K562 (cell line): Measurements from ENCODE around the gene KCNJ14. TPM values are rescaled to one million over a fixed set of nuclear protein-coding genes. Genes with fewer than 3 reads are reported as not detected.

Experiments used
- ATAC-seq: fragments of 200-7000 bp; cut with Tn5 transposase; 3 replicates; pipeline ENCODE4 v1.9.1; 2020; ENCODE audit warnings: moderate library complexity
- BruUV-seq: library from RNA; stranded (reverse); fragments of 400-500 nt; replicated peaks from 2 replicates; lab custom pipeline; 2021; lab: Mats Ljungman, UMichigan
- CTCF ChIA-PET: fragments of 300-600 bp; formaldehyde crosslinking; extraction: SDS; loops from one replicate; lab custom pipeline; 2021; ENCODE audit warnings: low intra/inter-chr PET ratio; lab: Yijun Ruan, JAX
- POLR2A ChIA-PET: fragments of 300-600, 350-650 bp; sonication (Branson Sonifier 250); formaldehyde crosslinking; extraction: SDS; loops from one replicate; lab custom pipeline; 2021; ENCODE audit warnings: antibody characterized with exemption, inconsistent platforms; lab: Yijun Ruan, JAX
- DNase-seq, 4 experiments: peaks; one replicate each; pipeline versions ENCODE4 v3.0.0 to v3.0.0-alpha.2; 2011 to 2018; ENCODE audit warnings: low spot score in 3 of 4, mixed read lengths in 3 of 4; ENCODE audit errors: extremely low read depth in 1 of 4
- FAIRE-seq: peaks from 2 replicates; lab custom pipeline; 2011; peaks lifted over from hg19 to GRCh38; lab: Jason Lieb, UNC
- H2AFZ ChIP-seq: 2 replicates; pipeline ENCODE4 v1.6.0; 2011; ENCODE audit warnings: low read depth, low read length, control low read depth, inconsistent platforms
- H3K27ac ChIP-seq: fragments of 200-600 bp; 3 replicates; pipeline ENCODE4 v1.8.0; 2011; ENCODE audit warnings: low read depth, mild to moderate bottlenecking, control low read depth, inconsistent platforms, low read length, moderate library complexity, mixed read lengths; ENCODE audit errors: extremely low read depth
- H3K27me3 ChIP-seq, 2 experiments: fragments of 300-600 bp in 1 of 2; 2 replicates in 1 of 2; 3 replicates in 1 of 2; pipeline versions ENCODE4 v1.6.0 to v1.8.0; 2011; ENCODE audit warnings: inconsistent platforms in 2 of 2, low read length in 2 of 2, mild to moderate bottlenecking in 1 of 2, mixed read lengths in 1 of 2, moderate library complexity in 1 of 2; ENCODE audit not compliant: control insufficient read depth in 2 of 2, insufficient read depth in 2 of 2
- H3K36me3 ChIP-seq: fragments of 300-600 bp; 3 replicates; pipeline ENCODE4 v1.8.0; 2011; ENCODE audit warnings: mild to moderate bottlenecking, low read length, inconsistent platforms; ENCODE audit not compliant: control insufficient read depth, insufficient read depth
- H3K4me1 ChIP-seq, 2 experiments: fragments of 200-600 bp in 1 of 2; replicated peaks in 1 of 2; 2 replicates in 1 of 2; 3 replicates in 1 of 2; pipeline versions ENCODE4 v1.5.1 to v1.8.0; 2011; ENCODE audit warnings: inconsistent platforms in 2 of 2, low read length in 2 of 2, mild to moderate bottlenecking in 1 of 2, mixed read lengths in 1 of 2, moderate library complexity in 1 of 2; ENCODE audit not compliant: control insufficient read depth in 2 of 2, insufficient read depth in 2 of 2
- H3K4me2 ChIP-seq: 2 replicates; pipeline ENCODE4 v1.6.1; 2011; ENCODE audit warnings: low read length, control low read depth, inconsistent platforms, mixed read lengths; ENCODE audit not compliant: insufficient read depth
- H3K4me3 ChIP-seq: fragments of 200-600 bp; sonication (generic), shearing (Covaris generic); 2 replicates; pipeline ENCODE4 v1.5.1; 2016; ENCODE audit warnings: control low read depth, inconsistent platforms
- H3K79me2 ChIP-seq: fragments of 200-600 bp; 3 replicates; pipeline ENCODE4 v1.8.0; 2011; ENCODE audit warnings: low read length, inconsistent platforms; ENCODE audit not compliant: control insufficient read depth, insufficient read depth
- H3K9ac ChIP-seq, 2 experiments: 2 replicates each; pipeline versions ENCODE4 v1.6.0 to v1.6.1; 2011; ENCODE audit warnings: low read depth in 2 of 2, low read length in 2 of 2, control low read depth in 1 of 2, inconsistent platforms in 1 of 2, mild to moderate bottlenecking in 1 of 2, mixed read lengths in 1 of 2; ENCODE audit not compliant: insufficient read depth in 1 of 2
- H3K9me1 ChIP-seq: one replicate; pipeline ENCODE4 v1.6.0; 2011; ENCODE audit warnings: inconsistent platforms, mild to moderate bottlenecking, low read length, moderate library complexity; ENCODE audit not compliant: control insufficient read depth, insufficient read depth
- H3K9me3 ChIP-seq: replicated peaks from 2 replicates; pipeline ENCODE4 v1.5.1; 2011; ENCODE audit warnings: low read depth, low read length, inconsistent platforms; ENCODE audit not compliant: control insufficient read depth, insufficient read depth
- H4K20me1 ChIP-seq: replicated peaks from 2 replicates; pipeline ENCODE4 v1.6.1; 2011; ENCODE audit warnings: low read length, inconsistent platforms, mixed read lengths; ENCODE audit not compliant: control insufficient read depth, insufficient read depth
- RBM15 ChIP-seq: fragments of 200-400 bp; formaldehyde crosslinking; IDR thresholded peaks from 2 replicates; pipeline ENCODE4 v1.6.1; 2018; ENCODE audit warnings: mild to moderate bottlenecking, low read length, moderate library complexity; ENCODE audit not compliant: insufficient read depth
- SETDB1 ChIP-seq: IDR thresholded peaks from one replicate; pipeline ENCODE4 v1.6.1; 2012; ENCODE audit warnings: low read length, control low read depth, inconsistent platforms
- SUPT5H ChIP-seq: fragments of 450-650 bp; IDR thresholded peaks from 2 replicates; pipeline ENCODE4 v1.6.1; 2016
- ZKSCAN1 ChIP-seq: fragments of 150-350 bp; IDR thresholded peaks from 2 replicates; pipeline ENCODE4 v1.6.1; 2016; ENCODE audit warnings: low read depth, low read length
- ZNF23 ChIP-seq: fragments of 250-450 bp; sonication (Bioruptor Pico); IDR thresholded peaks from 2 replicates; pipeline ENCODE4 v1.4.0; 2020; ENCODE audit warnings: mild to moderate bottlenecking
- ZNF695 ChIP-seq: fragments of 450-650 bp; formaldehyde crosslinking; IDR thresholded peaks from 2 replicates; pipeline ENCODE4 v1.4.0; 2020; ENCODE audit warnings: mild to moderate bottlenecking, moderate library complexity
- ZZZ3 ChIP-seq: fragments of 450-650 bp; IDR thresholded peaks from 2 replicates; pipeline ENCODE4 v1.6.1; 2016; ENCODE audit warnings: antibody characterized with exemption, mild to moderate bottlenecking, moderate library complexity
- WGBS: fragments of 100-300 bp; shearing (Covaris generic); methylation state at CpG from one replicate; pipeline ENCODE4 v1.1.6; 2016; ENCODE audit warnings: low coverage, mixed read lengths; ENCODE audit not compliant: insufficient coverage; ENCODE audit errors: missing lambda C conversion rate; 5-methylcytosine and 5-hydroxymethylcytosine counted together
- in situ Hi-C: fragments of 300-500 bp; cut with MboI; formaldehyde crosslinking; loops from 4 replicates; pipeline ENCODE4 v1.15.0; 2018; ENCODE audit warnings: inconsistent platforms, mixed read lengths
- intact Hi-C: fragments of 100-400 bp; cut with micrococcal nuclease; formaldehyde crosslinking; loops from 2 replicates; pipeline ENCODE4 v1.14.2; 2022
- polyA plus RNA-seq, 8 experiments: library from polyadenylated mRNA; depleted of rRNA in 4 of 8; stranded (reverse) in 5 of 8; unstranded in 3 of 8; fragments of >200 nt; fragmentation: Nextera tagmentation in 2 of 8; fragmentation: Illumina TruSeq in 1 of 8; extraction: Ambion mirVana in 2 of 8; extraction: Trizol in 1 of 8; gene quantifications; 2 replicates each; pipeline versions ENCODE4 v1.2.1 to v1.2.3, GENCODE V29; 2011 to 2014; ENCODE audit warnings: inconsistent platforms in 1 of 8, missing spikeins in 1 of 8
- total RNA-seq, 7 experiments: library from RNA; depleted of rRNA in 6 of 7; stranded (reverse); fragments of >200 nt in 6 of 7; fragmentation: Illumina TruSeq in 2 of 7; extraction: Trizol in 2 of 7; gene quantifications; 2 replicates each; pipeline versions ENCODE4 v1.2.1 to v1.2.3, GENCODE V29; 2011 to 2021; ENCODE audit warnings: low replicate concordance in 1 of 7
- TF ChIP-seq, protein P1 (sequence below), 2 experiments: IDR thresholded peaks in 1 of 2; conservative IDR thresholded peaks in 1 of 2; 2 replicates each; pipeline ENCODE4 v1.6.1; 2016; ENCODE audit warnings: low read depth in 2 of 2, mild to moderate bottlenecking in 1 of 2, missing compliant biosample characterization in 1 of 2, missing genetic modification characterization in 1 of 2, moderate library complexity in 1 of 2
- TF ChIP-seq, protein P2 (sequence below): fragments of 450-650 bp; formaldehyde crosslinking; conservative IDR thresholded peaks from 2 replicates; pipeline ENCODE4 v1.4.0; 2022; ENCODE audit warnings: mild to moderate bottlenecking, missing genetic modification characterization
- TF ChIP-seq, protein P3 (sequence below), 2 experiments: fragments of 450-650 bp; IDR thresholded peaks; 2 replicates each; pipeline ENCODE4 v1.6.1; 2016

Gene KCNJ14
- total and polyA plus RNA-seq, 9 of the 15 experiments (the other 6 are each of a cell fraction or from before 2014, with no cell fraction given) = 0.15 to 1.6 (median 0.49) TPM

DNA sequence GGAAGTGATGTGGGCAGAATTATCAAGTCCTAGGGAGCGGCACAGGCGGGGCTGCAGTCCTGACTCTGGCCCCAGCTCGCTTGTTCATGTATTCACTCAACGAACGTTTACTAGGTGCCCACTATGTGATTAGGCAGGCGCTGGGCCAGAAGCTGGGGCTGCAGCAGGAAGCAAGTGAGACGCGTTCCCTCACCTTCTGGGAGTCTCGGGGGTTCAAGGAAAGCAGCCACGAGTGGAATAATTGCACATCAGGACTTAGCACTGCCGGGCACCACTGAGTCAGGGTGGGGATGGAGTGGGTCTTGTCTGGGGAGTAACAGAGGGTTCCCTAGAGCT lies 58.7 kb downstream of the KCNJ14 start:
- peak overlapping the region in 1 of 2 experiments; percentile 89; a peak in 1 of 4 replicates for H3K9ac ChIP-seq
- POLR2A ChIA-PET = interaction anchor here (0.5 to 1.2 kb wide), 9 partner anchors 16 to 1298 kb away, joined by 3 to 5 read pairs (median 3); no protein-coding TSS in a partner anchor
- ATAC-seq (no peak), FAIRE-seq (no peak), DNase-seq (no peak)
- peaks cover 7 to 19% of the 10 kb centered on the region in 2 experiments; a peak in 3 of 5 replicates for H3K27me3 ChIP-seq
- 35% methylated on average over 11 of the region's 11 CpGs for WGBS
- no peaks in the 10 kb centered on the region for H3K36me3 ChIP-seq
- CTCF ChIA-PET = interaction anchor here (0.6 to 1.4 kb wide), 2 partner anchors 70 to 75 kb away, joined by 3 read pairs; no protein-coding TSS in a partner anchor
- H3K4me2 ChIP-seq = peak overlapping the region; percentile 84
- H3K4me1 ChIP-seq = peaks cover 0 to 38% of the 10 kb centered on the region in 2 experiments; a peak in 3 of 5 replicates
- BruUV-seq = no TSS peak
- in situ Hi-C loops (no loop called here), intact Hi-C loops (no loop called here)
- H4K20me1 ChIP-seq = peaks cover 8% of the 10 kb centered on the region; the same call in 1 of the 2 replicates
- H3K79me2 ChIP-seq = no peaks in the 10 kb centered on the region
- H3K27ac ChIP-seq = no peak overlapping the region
- no peaks in the 10 kb centered on the region for H3K9me3 ChIP-seq
- peak overlapping the region; percentile 61; the same call in 1 of the 2 replicates for H3K4me3 ChIP-seq
- TF ChIP-seq, protein P1, sequence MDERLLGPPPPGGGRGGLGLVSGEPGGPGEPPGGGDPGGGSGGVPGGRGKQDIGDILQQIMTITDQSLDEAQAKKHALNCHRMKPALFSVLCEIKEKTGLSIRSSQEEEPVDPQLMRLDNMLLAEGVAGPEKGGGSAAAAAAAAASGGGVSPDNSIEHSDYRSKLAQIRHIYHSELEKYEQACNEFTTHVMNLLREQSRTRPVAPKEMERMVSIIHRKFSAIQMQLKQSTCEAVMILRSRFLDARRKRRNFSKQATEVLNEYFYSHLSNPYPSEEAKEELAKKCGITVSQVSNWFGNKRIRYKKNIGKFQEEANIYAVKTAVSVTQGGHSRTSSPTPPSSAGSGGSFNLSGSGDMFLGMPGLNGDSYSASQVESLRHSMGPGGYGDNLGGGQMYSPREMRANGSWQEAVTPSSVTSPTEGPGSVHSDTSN (CRISPR knock-in tag; IDR thresholded peaks at IDR 0.05; ENCODE audit: low read depth) = no peak
- TF ChIP-seq, protein P1 (tag; conservative IDR thresholded peaks at IDR 0.05; ENCODE audit: low read depth) = no peak
- TF ChIP-seq, protein P2, sequence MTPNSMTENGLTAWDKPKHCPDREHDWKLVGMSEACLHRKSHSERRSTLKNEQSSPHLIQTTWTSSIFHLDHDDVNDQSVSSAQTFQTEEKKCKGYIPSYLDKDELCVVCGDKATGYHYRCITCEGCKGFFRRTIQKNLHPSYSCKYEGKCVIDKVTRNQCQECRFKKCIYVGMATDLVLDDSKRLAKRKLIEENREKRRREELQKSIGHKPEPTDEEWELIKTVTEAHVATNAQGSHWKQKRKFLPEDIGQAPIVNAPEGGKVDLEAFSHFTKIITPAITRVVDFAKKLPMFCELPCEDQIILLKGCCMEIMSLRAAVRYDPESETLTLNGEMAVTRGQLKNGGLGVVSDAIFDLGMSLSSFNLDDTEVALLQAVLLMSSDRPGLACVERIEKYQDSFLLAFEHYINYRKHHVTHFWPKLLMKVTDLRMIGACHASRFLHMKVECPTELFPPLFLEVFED (CRISPR knock-in tag) = no peak
- TF ChIP-seq SUPT5H (no peak), SETDB1 (no peak), ZNF23 (CRISPR knock-in tag) (no peak), ZKSCAN1 (no peak), ZNF695 (CRISPR knock-in tag) (no peak), ZZZ3 (no peak), RBM15 (no peak)
- TF ChIP-seq, protein P3, sequence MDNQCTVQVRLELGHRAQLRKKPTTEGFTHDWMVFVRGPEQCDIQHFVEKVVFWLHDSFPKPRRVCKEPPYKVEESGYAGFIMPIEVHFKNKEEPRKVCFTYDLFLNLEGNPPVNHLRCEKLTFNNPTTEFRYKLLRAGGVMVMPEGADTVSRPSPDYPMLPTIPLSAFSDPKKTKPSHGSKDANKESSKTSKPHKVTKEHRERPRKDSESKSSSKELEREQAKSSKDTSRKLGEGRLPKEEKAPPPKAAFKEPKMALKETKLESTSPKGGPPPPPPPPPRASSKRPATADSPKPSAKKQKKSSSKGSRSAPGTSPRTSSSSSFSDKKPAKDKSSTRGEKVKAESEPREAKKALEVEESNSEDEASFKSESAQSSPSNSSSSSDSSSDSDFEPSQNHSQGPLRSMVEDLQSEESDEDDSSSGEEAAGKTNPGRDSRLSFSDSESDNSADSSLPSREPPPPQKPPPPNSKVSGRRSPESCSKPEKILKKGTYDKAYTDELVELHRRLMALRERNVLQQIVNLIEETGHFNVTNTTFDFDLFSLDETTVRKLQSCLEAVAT (IDR thresholded peaks at IDR 0.05) = no peak
- H3K9me1 ChIP-seq = no peaks in the 10 kb centered on the region
- peak overlapping the region; percentile 94 for H2AFZ ChIP-seq
